HK-2 (cell line): ENCODE results near the gene ALAD.
"Not testable (repeated sequence)": the region's sequence is repeated elsewhere in the genome, so short reads cannot be mapped to it uniquely, and the experiment has no call there.

Experiments used
- DNase-seq: peaks from one replicate; pipeline ENCODE4 v3.0.0-alpha.2; 2018; ENCODE audit not compliant: unreplicated experiment

Gene ALAD

GRCh38 chr9:113398796-113399195 lies 2.3 kb downstream of the ALAD start:
- DNase-seq = peak; percentile 30

- DNase-seq = no peak
These were observed 3.9 kb downstream of the ALAD start for GRCh38 chr9:113397203-113397631.

GRCh38 chr9:113395000-113395861 lies 5.9 kb downstream of the ALAD start:
- no peak for DNase-seq

GRCh38 chr9:113393281-113393680 lies 7.8 kb downstream of the ALAD start:
- no peak for DNase-seq

- no peak for DNase-seq
These were observed 9.2 kb downstream of the ALAD start for GRCh38 chr9:113391917-113392316.

- DNase-seq = no peak
These were observed 10.7 kb downstream of the ALAD start for GRCh38 chr9:113390192-113390960.

GRCh38 chr9:113389451-113389850 lies 11.6 kb downstream of the ALAD start:
- no peak for DNase-seq

GRCh38 chr9:113388833-113389232 lies 12.3 kb downstream of the ALAD start:
- no peak for DNase-seq

- DNase-seq = no peak
These were observed 13.4 kb downstream of the ALAD start for GRCh38 chr9:113387560-113388230.

GRCh38 chr9:113386571-113387393 lies 14.3 kb downstream of the ALAD start:
- DNase-seq = no peak

GRCh38 chr9:113381909-113382411 lies 19.1 kb downstream of the ALAD start:
- DNase-seq = no peak

GRCh38 chr9:113381441-113381840 lies 19.6 kb downstream of the ALAD start:
- not testable (repeated sequence) for DNase-seq

- DNase-seq = no peak
These were observed 20.2 kb downstream of the ALAD start for GRCh38 chr9:113380869-113381378.

- DNase-seq = not testable (repeated sequence)
These were observed 21.3 kb downstream of the ALAD start for GRCh38 chr9:113379829-113380210.

GRCh38 chr9:113379094-113379828 lies 21.8 kb downstream of the ALAD start:
- not testable (repeated sequence) for DNase-seq

GRCh38 chr9:113376634-113377567 lies 24.2 kb downstream of the ALAD start, which contains the start of gene HDHD3:
HDHD3 (minus strand) TSS chr9:113376986; CDS start chr9:113374354, 2,632 bp downstream.
- peak; percentile 60 for DNase-seq

GRCh38 chr9:113375057-113376023 lies 25.7 kb downstream of the ALAD start:
- DNase-seq = no peak
